ENCODE measurements around the gene CD247.

DNA sequence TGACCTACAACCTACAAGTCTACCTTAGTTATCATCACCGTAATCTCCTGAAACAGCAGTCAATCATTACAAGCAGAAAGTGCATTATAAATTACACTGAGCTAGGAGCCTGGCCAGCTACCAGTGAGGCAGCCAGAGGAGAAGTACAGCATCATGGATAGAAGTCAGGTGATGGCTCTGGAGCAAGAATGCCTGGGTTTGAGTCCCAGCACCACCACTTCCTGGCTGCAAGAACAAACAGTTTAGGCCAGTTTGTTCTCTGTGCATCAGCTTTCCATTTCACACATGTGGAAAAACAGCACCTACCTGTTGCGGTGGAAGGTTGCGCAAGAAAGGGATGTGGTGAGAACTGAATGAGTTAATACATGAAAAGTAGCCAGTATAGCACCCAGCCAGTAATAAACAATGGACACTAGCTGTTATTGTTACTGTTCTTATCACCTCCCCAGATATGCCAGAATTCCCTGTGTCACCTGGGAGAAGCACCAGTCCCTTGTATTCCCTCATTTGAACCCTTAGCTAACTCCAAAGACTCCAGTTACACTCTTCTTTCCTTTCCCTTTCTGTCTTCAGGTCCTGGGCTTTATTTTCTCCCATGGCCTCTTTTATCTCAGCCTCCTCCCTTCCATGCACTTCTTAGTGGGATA, 26.2 kb upstream of the CD247 start:
- TF ChIP-seq, protein P1, sequence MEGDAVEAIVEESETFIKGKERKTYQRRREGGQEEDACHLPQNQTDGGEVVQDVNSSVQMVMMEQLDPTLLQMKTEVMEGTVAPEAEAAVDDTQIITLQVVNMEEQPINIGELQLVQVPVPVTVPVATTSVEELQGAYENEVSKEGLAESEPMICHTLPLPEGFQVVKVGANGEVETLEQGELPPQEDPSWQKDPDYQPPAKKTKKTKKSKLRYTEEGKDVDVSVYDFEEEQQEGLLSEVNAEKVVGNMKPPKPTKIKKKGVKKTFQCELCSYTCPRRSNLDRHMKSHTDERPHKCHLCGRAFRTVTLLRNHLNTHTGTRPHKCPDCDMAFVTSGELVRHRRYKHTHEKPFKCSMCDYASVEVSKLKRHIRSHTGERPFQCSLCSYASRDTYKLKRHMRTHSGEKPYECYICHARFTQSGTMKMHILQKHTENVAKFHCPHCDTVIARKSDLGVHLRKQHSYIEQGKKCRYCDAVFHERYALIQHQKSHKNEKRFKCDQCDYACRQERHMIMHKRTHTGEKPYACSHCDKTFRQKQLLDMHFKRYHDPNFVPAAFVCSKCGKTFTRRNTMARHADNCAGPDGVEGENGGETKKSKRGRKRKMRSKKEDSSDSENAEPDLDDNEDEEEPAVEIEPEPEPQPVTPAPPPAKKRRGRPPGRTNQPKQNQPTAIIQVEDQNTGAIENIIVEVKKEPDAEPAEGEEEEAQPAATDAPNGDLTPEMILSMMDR (tag by site-specific recombination; IDR thresholded peaks at IDR 0.05), result no peak
- no peak for TF ChIP-seq KLF9 (tag by site-specific recombination; IDR thresholded peaks at IDR 0.05; ENCODE audit: low read depth)
- no peak for TF ChIP-seq ZNF707 (tag by site-specific recombination; IDR thresholded peaks at IDR 0.05)
- no peak for TF ChIP-seq TCF7L2 (IDR thresholded peaks at IDR 0.05; ENCODE audit: borderline replicate concordance, low read depth, low read length)
- no peak for TF ChIP-seq ZNF274 (IDR thresholded peaks at IDR 0.05; ENCODE audit: low read length)
- TF ChIP-seq ZNF274 (tag by site-specific recombination; IDR thresholded peaks at IDR 0.05; ENCODE audit: borderline replicate concordance), result no peak
- TF ChIP-seq REPIN1 (tag by site-specific recombination; IDR thresholded peaks at IDR 0.05; ENCODE audit: low read depth), result no peak
- TF ChIP-seq ZNF18 (tag by site-specific recombination; IDR thresholded peaks at IDR 0.05), result no peak
